GM18868 (cell line): ENCODE results near the gene SELP.

ENCODE experiments used
- ATAC-seq: cut with Tn5 transposase; IDR thresholded peaks from one replicate; pipeline ENCODE4 v1.9.1; 2021; ENCODE audit warnings: mild to moderate bottlenecking, moderate library complexity; ENCODE audit not compliant: unreplicated experiment

The SELP gene

DNA sequence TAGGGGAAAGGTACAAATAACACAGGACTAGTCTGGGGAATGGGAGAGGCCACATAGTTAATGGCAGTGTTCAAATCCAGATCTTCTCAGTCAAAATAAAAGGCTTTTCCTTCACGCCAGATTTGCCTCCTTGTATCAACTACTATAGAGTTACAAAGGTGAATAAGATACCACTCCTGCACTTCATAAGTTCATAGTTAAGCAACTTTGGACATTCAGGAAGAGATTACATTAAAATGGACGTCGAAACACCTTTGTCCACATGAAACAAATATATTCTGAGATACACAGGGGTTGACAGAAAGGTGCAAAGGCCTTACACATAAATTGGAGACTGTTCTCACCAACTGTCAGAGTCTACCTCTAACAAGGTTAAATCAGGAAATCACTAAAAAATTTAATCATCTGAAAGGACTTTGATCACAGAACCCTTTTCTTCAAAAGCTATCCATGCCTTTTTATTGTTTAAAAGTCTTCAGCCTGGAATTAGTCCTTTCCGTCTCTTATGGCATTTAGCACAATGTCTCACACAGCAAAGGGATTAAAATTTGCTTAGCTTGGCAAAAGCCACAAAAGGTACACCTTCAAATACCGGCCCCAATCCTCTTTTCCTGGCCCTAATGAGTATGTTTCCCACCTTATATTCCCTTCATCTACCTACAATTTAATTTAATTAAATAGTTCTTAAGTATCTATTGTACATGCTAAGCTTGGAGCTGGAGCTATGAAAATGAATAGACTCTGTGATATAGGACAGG lies 51.8 kb downstream of the SELP start:
- ATAC-seq, result no peak

DNA sequence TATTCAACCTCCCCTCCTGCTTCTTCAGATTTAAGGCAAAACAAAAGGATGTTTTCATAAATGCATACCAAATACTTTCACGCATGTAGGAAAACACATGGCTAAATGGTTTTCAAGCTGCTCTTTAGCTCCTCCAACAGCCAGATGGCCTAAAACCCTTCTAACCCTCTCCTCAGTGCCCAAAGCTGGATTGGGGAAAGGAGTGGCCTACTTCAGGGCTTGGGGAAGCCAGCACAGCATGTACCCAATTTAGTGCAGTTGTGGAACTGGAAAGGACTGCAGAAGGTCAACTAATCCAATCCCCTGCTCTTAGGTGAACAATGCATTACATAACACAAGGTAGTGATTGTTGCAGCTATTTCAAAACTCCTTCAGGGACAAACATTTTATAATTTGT lies 53.0 kb downstream of the SELP start:
- ATAC-seq, result no peak

DNA sequence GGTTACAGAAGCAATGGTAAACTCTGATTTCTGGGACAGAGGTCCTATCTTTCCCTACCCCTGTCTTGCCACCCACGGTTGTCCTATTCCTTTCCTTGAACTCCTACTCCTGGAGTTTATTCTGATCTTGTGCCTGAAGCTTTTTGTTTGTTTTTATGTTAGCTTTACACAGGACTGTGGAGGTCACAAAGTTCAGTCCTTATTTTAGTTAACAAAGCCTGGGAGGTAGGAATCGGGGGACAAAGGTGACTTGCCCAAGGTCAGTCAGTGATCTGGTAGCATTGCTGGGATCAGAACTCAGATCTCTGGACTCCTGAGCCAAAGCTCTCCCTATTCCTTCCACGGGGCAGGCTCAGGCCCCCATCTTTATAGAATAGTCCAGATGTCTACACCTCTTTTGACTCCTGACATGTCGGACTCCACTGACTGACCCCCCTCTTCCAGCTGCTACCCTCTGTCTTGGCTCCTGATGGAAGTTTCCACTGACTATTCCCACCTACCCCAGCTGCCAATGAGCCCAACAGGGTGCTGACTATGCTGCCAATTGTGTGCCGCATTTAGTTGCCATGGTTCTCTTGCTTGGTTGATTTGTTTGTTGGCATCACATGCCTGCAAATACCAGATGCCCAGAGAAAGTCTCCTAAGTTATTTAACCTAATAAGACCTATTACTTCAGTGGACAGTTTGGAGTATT lies 53.5 kb downstream of the SELP start:
- ATAC-seq, result no peak

DNA sequence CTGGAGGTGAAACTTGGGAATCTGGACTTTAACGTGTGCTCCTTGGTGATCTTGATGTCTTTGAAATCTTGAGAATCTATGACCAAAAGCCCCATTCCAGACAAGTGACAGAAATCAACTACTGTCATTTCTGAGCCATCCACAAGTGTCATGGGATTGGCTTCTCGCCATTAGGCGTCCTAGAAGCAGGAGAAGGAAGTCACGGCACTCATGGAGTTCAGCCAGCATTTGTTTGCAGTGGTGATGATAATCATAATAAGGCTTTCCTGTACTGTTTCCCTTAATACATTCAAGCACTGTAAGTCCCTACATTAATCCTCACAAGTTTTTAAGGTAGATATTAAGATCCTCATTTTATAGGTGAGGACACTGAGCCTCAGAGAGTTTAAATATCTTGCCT lies 55.6 kb downstream of the SELP start:
- ATAC-seq, result no peak

DNA sequence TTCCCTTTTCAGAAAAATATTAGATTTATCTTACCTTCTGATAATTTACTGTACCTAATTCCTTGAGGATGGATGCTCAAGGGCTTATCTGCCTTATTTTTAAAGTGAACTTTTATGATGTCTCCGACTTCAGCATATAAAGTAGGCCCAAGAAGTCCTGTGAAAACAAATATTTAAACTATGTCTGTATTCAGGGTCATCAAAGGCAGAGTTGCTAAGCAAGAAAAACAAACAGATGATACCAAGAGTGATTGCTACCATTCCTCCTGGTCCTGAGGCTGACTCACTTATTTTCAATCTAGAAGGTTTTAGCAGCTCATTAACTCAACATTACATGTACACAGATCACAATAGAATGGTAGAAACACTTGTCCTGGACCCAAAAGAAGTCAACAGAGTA lies 57.7 kb downstream of the SELP start:
- ATAC-seq, result no peak

DNA sequence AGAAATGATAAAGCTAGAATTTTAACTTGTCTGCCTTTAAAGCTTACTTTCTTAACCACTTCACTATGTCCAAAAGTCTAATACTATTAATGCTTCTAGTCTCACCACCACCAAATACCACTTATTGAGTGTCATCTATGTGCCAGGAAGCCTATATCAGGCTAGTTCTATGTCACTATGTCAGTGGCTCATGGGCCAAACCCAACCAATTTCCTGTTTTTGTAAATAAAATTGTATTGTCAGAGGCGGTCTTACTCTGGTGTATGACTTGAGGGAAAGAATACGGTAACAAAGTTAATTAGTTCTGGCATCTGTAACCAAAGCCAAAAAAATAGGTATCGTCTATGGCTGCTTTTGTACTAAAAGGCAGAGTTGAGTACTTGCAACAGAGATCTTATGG lies 58.5 kb downstream of the SELP start:
- ATAC-seq, result no peak

DNA sequence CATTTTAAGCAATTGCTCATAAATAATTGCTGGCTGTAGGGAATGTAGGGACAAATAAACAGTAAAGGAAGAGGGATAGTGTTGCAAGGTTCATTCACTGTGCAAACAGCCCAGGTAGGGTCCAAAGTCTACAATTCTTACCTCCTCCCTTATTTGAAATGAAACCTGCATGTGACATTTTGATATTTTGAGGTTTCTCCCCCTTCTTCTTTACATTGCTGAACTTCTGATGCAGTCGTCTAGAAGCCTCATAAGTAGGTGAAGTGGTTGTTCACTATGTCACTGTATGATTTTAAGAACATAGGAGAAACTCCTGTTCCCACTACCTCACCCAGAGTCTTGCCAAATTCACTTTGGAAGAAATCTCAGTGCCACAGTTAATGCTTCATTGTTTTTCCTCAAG lies 59.8 kb downstream of the SELP start:
- ATAC-seq, result no peak

DNA sequence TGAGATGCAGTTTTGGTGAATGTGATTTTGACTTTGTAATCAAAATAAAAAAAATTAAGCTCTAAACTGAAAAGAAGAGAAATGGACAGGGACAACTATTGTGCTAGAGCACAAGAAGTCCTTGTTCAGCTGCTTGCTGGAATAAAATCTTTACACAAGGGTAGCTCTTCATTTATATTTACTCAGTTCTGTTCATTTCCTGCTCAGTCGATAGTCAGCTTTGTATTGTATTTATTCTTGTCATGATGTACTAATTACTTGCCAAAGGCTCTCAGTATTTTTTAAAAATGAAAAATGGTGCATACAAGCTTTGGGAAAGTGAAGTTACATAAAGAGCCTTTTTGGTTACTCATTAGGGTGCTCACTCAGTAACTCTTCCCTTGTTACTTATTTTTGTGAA lies 61.4 kb downstream of the SELP start:
- no peak for ATAC-seq

DNA sequence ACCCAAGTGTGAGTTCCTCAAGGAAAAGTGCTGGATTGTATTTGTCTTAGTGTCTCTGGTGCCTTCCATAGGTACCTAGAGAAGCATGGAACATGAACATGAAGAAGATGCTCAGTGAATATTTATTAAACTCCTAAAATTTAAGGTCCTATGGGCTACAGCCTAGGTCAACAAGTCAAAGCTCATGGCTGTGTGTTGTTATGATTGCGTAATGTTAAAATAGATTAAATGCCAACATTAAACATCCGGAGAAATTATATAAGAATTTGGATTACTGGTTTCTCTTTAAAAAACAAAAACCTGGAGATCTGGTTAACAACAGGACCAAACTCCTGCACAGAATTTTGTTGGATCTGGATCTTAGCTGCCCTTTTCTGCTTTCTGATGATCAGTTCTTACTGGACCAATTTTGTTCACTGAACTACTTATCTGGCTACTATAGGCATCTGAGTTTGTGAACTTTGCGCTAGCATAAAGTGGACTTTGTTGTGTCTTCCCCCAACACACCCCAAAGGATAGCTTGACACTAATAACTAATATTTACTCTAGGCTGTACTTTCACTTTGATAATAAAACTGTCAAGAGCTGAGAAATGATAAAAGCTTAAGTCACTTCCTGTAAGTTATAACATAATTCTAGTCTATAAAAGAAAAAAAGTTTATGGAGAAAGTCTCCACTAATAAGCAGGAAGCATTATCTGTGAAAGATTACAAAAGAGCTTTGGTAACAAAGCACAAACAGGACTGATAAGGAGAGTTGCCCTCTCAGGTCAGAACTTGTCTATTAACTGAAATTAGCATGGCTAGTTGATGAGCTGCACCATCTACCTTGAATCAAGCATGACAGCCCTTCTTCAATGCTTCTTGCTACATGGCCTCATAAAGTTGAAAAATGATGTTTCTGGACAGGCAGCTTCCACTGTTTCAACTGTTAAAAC lies 64.3 kb downstream of the SELP start:
- no peak for ATAC-seq

DNA sequence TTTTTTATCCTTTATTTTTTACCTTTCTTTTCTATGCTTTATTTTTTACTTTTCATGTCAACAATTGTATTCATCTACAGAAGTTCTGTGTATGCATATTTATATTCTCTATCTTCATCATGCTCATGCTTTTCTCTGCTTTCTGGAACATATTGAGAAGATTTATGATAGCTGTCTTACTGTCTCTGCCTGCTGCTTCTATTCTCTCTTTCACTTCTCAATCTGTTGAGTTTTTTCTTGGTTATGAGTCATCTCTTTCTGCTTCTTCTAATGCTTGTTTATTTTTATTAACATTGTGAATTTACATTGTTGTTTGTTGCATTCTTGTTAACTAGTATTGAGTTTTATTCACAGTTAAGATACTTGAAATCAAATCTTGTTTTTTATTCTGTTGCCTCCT lies 66.3 kb downstream of the SELP start:
- no peak for ATAC-seq

DNA sequence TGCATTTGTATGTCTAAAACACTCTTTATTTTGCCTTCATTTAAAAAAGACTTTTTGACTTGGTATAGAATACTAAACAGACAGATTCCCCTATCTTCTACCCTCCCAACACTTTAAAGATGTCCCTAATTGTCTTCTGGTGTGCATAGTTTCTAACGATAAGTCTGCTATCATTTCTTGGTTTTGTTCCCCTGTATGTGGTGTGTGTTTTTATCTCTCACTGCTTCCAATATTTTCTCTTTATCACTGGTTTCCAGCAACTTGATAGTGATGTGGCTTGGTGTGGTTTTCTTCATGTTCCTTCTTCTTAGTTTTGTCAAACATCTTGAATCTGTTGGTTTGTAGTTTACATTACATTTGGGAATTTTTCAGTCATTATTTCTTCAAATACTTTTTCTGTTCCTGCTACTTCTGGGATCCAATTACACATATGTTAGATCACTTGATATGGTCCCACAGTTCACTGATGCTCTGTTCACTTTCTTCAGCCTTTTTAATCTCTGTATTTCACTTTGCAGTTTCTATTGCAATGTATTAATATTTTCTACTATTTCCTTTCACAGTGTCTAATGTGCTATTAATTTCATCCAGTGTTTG lies 66.8 kb downstream of the SELP start:
- ATAC-seq, result no peak

DNA sequence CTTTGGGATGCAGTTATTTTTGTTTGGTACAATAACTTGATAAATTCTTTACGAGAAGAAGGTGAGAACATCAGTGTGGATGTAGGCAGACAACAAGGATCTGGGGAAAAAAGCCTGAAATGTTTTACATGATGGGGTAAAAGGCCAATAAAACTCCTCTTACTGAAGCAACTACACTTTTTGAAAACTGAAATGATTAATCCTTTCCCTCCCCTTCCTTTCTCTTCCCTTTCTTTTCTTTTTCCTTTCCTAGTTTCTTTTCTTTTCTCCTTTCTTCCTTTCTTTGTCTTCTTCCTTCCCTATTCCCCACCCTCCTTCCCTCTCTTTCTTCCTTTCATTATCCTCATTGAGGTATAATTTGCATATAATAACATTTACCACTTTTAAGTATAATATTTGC lies 68.2 kb downstream of the SELP start:
- no peak for ATAC-seq

DNA sequence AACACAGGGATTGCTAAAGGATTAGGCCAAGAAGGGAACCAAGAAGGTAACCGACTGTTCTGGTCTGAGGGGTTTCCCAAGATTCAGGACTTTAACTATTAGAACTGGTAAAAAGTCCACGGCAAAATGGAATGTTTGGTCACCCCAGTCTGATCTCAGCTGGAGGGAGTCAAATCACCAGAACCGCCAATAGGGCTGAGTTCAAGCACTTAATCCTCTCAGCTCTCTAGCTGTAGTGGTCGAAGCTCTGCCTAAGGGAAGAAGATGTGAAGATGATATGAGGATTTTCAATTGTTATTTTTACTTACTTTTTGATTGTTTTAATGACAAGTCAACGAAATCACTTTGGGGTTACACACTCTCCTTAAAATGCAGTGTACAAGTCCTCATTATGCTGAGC lies 72.8 kb downstream of the SELP start:
- no peak for ATAC-seq

DNA sequence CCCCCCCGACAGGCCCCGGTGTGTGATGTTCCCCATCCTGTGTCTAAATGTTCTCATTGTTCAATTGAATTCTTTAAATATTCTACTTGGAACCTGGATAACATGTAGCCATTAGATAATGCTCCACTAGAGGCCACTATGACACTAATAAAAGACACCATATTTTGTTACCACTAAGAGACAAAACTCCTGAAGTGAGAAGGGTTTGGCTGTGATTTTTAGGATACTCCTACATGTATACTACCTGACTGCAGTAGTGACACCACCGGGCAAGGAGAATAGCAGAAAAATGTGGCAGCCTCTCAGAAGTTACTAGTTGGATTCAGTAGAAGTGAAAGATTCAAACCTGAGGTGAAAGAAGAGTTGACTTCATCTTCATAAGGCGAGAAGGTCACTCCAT lies 79.6 kb downstream of the SELP start:
- ATAC-seq, result peak; percentile 74

DNA sequence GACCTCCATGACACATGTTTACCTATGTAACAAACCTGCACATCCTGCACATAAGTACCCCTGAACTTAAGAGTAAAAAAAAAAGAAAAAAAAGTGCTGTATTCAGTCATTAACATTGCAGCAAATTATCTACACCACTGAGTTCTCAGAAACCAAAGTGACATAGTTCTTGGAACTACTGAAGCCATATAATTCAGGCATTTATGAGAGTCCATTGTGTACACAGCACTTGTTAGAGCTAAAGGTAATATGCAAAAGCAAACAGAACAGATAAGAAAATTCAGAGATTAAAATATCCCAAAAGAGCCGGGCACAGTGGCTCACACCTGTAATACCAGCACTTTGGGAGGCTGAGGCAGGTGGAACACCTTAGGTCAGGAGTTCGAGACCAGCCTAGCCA lies 81.6 kb downstream of the SELP start:
- ATAC-seq, result no peak

DNA sequence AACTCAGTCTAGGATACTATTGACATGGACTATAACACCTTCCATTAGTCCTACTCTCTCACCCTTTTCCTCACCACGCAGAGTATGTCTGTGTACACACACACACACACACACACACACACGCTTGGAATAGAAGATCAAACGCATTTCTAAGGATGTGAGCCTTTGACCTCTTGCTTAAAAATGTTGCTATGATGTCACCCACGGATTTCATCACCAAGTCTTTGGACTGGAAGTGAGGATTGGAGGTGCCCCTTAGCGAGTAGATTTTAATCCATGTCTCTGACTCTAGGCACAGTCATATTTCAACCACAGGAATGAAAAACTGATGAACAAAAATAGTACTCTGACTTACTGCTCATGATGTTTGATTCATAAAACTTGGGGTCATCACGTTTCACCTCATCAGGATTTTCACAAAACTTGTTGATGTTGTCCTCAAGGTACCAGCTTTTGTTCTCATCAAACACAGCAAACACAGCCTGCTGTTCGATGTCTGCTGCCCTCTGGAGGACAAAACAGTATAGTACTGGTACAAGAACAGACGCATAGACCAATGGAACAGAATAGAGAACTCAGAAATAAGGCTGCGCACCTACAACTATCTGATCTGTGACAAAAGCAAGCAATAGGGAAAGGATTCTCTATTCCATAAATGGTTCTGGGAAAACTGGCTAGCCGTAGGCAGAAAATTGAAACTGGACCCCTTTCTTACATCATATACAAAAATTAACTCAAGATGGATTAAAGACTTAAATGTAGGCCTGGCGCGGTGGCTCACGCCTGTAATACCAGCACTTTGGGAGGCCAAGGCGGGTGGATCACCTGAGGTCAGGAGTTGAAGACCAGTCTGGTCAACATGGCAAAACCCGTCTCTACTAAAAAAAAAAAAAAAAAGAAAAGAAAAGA lies 83.6 kb downstream of the SELP start:
- ATAC-seq, result peak; percentile 82

DNA sequence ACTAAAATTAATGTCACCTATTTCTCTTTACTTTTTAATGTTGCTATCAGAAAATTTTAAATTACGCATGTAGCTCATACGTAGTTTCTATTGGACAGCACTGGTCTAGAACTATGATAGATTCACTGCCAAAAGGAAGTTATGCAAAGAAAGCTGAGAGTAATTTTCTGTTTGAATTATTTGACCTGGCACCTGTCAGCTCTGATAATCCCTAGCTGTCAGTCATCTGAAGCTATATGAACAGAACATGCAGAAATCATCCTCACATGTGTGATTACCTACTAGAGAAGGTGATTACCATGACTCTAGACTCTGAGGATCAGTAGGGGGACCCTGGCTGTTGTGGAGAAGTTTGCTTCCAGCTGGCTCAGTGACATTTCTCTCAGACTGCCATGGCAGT lies 84.5 kb downstream of the SELP start:
- ATAC-seq, result no peak

DNA sequence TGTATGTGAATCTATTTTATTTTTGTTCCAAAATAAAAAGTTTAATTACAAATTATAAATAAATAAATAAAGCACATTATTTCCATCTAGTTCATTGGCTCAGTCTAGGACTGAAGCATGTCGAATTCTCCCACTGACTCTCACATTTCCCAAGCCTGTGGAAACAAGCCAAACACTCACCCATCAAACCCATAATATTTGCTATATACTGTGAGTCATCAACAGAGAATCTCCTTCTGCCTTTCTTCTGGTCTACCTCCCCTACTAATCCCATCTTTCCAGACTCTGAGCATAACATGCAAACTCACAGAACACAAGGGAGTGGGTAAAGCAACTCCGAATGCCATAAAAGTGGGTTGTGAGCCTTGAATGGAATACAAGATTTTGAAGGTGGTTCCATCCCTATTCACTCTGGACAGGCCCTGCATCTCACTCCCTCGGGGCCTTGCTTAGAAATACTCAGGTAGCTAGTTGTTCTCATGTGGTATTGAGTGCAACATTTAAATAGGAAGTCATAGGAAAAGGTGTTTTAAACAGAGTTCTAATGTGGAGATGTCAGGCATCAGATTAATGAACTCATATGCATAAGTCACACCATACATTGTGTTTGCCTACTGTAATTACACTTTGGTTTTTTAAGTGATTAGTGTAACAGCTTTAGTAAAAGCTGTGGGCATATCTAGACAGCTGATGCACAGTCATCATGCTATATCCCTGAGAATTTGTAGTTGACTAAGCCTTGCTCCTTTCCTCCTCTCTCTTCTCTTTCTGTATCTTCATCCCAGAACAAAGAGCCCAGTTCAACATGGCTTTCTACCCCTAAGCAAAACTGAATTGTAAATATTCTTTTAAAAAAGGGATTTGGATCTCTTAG lies 90.7 kb downstream of the SELP start:
- ATAC-seq, result no peak
